ENCODE data around the gene SMYD3. TPM values are rescaled to one million over a fixed set of nuclear protein-coding genes. Genes with fewer than 3 reads are reported as not detected.

Gene SMYD3
- total and polyA plus RNA-seq, 2 of the 13 experiments (the other 11 are each of a cell fraction or from before 2014, with no cell fraction given): 27.7 to 35.8 TPM

GRCh38 chr1:246219508-246220030, 287.5 kb downstream of the SMYD3 start (continued):
- TF ChIP-seq PAXIP1 (CRISPR knock-in tag; conservative IDR thresholded peaks at IDR 0.05): peak; percentile 34; the same call in 1 of the 2 replicates
- peak; percentile 35; the same call in 1 of the 2 replicates for TF ChIP-seq KDM5B (CRISPR knock-in tag; IDR thresholded peaks at IDR 0.05; ENCODE audit: borderline replicate concordance)
- no peak for TF ChIP-seq SRY (CRISPR knock-in tag; IDR thresholded peaks at IDR 0.05)
- TF ChIP-seq ZNF768 (CRISPR knock-in tag; IDR thresholded peaks at IDR 0.05): no peak
- no peak for TF ChIP-seq PAX8 (CRISPR knock-in tag; IDR thresholded peaks at IDR 0.05; ENCODE audit: borderline replicate concordance)
- no peak for TF ChIP-seq ZNF501 (CRISPR knock-in tag; IDR thresholded peaks at IDR 0.05)

- no peak overlapping the region for H3K4me3 ChIP-seq (replicated peaks in 1 of 3; ENCODE audit: insufficient read depth in 1 of 3, low read depth in 2 of 3, low read length in 3 of 3)
- FAIRE-seq (no peak), DNase-seq (ENCODE audit: low spot score) (no peak), ATAC-seq (no peak)
- H3K4me2 ChIP-seq (ENCODE audit: low read depth, low read length): no peak overlapping the region
- H3K27ac ChIP-seq (ENCODE audit: extremely low read length, insufficient read depth, low read length): no peak overlapping the region
- H3K79me2 ChIP-seq (ENCODE audit: insufficient read depth, low read length): no peaks in the 10 kb centered on the region
- H4K20me1 ChIP-seq (ENCODE audit: insufficient read depth, low read length): no peaks in the 10 kb centered on the region
- no TSS peak for BruUV-seq (replicated peaks)
- intact Hi-C loops (cut with micrococcal nuclease; ENCODE audit: unreplicated experiment): loop anchor here (5.0 kb wide), 1 partner anchor 41 kb away; no protein-coding TSS in a partner anchor
- ChIA-PET POLR2A (no interaction called here), CTCF (ENCODE audit: low intra/inter-chr PET ratio, low total read pairs) (no interaction called here)
- H3K4me1 ChIP-seq (ENCODE audit: insufficient read depth, low read length): peaks cover 26% of the 10 kb centered on the region
- H3K36me3 ChIP-seq (replicated peaks in 1 of 2; ENCODE audit: control insufficient read depth in 1 of 2, insufficient read depth in 2 of 2, low read length in 2 of 2): no peaks in the 10 kb centered on the region
- H2AFZ ChIP-seq (ENCODE audit: low read length): no peak overlapping the region
- in situ Hi-C loops (cut with HindIII; ENCODE audit: extremely low pct_ligation_motif_present, low pct_unique_long_range_greater_than_20kb): no loop called here
- WGBS (ENCODE audit: low lambda C conversion rate): 82% methylated on average over 2 of the region's 2 CpGs
- H3K9me3 ChIP-seq (ENCODE audit: low read length): no peaks in the 10 kb centered on the region
- H3K27me3 ChIP-seq (ENCODE audit: control insufficient read depth in 1 of 2, insufficient read depth in 2 of 2, low read length in 2 of 2): no peaks in the 10 kb centered on the region
- H3K9ac ChIP-seq (ENCODE audit: insufficient read depth, low read depth, low read length): no peak overlapping the region
- TF ChIP-seq ZNF18 (CRISPR knock-in tag; IDR thresholded peaks at IDR 0.05; ENCODE audit: insufficient replicate concordance): no peak
- no peak for TF ChIP-seq CENPX (CRISPR knock-in tag; IDR thresholded peaks at IDR 0.05)
- no peak for TF ChIP-seq ZNF788 (CRISPR knock-in tag; IDR thresholded peaks at IDR 0.05; ENCODE audit: borderline replicate concordance)
- TF ChIP-seq ZSCAN22 (CRISPR knock-in tag; IDR thresholded peaks at IDR 0.05): no peak
- TF ChIP-seq SPEN (CRISPR knock-in tag; IDR thresholded peaks at IDR 0.05; ENCODE audit: low read depth): no peak
- no peak for TF ChIP-seq ZNF468 (CRISPR knock-in tag; IDR thresholded peaks at IDR 0.05)
- no peak for TF ChIP-seq ZMYM4 (CRISPR knock-in tag; IDR thresholded peaks at IDR 0.05)
- TF ChIP-seq IRF2 (CRISPR knock-in tag; IDR thresholded peaks at IDR 0.05): no peak
- no peak for TF ChIP-seq ZNF256 (CRISPR knock-in tag; conservative IDR thresholded peaks at IDR 0.05)
- TF ChIP-seq TP53 (CRISPR knock-in tag; conservative IDR thresholded peaks at IDR 0.05): no peak
- TF ChIP-seq, protein P1, sequence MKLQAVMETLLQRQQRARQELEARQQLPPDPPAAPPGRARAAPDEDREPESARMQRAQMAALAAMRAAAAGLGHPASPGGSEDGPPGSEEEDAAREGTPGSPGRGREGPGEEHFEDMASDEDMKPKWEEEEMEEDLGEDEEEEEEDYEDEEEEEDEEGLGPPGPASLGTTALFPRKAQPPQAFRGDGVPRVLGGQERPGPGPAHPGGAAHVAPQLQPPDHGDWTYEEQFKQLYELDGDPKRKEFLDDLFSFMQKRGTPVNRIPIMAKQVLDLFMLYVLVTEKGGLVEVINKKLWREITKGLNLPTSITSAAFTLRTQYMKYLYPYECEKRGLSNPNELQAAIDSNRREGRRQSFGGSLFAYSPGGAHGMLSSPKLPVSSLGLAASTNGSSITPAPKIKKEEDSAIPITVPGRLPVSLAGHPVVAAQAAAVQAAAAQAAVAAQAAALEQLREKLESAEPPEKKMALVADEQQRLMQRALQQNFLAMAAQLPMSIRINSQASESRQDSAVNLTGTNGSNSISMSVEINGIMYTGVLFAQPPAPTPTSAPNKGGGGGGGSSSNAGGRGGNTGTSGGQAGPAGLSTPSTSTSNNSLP (IDR thresholded peaks at IDR 0.05; ENCODE audit: low read depth, low read length): no peak
- TF ChIP-seq ZEB1 (IDR thresholded peaks at IDR 0.05; ENCODE audit: insufficient replicate concordance, low read depth): no peak
Observed at GRCh38 chr1:246218686-246219085, 288.4 kb downstream of the SMYD3 start.
